ENCODE data around the gene LTK.

GRCh38 chr15:41511331-41511898 lies 2.2 kb downstream of the LTK start:
- no peak for TF ChIP-seq CTCF (IDR thresholded peaks at IDR 0.05; ENCODE audit: low read depth, low read length)
- TF ChIP-seq EZH2phosphoT487 (IDR thresholded peaks at IDR 0.05; ENCODE audit: low read depth): no peak
